HEK293 (cell line): ENCODE measurements around the gene TTLL10.

Experiments used
- CTCF ChIA-PET: fragments of 350-600 bp; formaldehyde crosslinking; extraction: SDS; loops from one replicate; lab custom pipeline; 2021; ENCODE audit warnings: antibody characterized with exemption; lab: Yijun Ruan, JAX
- POLR2A ChIA-PET: fragments of 300-600 bp; formaldehyde crosslinking; extraction: SDS; loops from one replicate; lab custom pipeline; 2020; ENCODE audit warnings: antibody characterized with exemption, inconsistent platforms; lab: Yijun Ruan, JAX
- H3K27ac ChIP-seq: fragments of 200-500 bp; sonication (Bioruptor generic); 2 replicates; pipeline ENCODE4 v1.5.1; 2014; ENCODE audit warnings: low read depth, low read length, control low read depth, inconsistent platforms; ENCODE audit errors: extremely low read depth
- H3K36me3 ChIP-seq, 2 experiments: fragments of 200-500 bp in 1 of 2; sonication (Bioruptor generic) in 1 of 2; 1 replicate in 1 of 2; 2 replicates in 1 of 2; pipeline ENCODE4 v1.5.1; 2014 to 2017; ENCODE audit warnings: inconsistent platforms in 2 of 2, low read length in 2 of 2; ENCODE audit not compliant: control insufficient read depth in 2 of 2, insufficient read depth in 1 of 2
- H3K4me1 ChIP-seq: fragments of 200-500 bp; sonication (Bioruptor generic); 2 replicates; pipeline ENCODE4 v1.5.1; 2014; ENCODE audit warnings: mild to moderate bottlenecking, low read length, inconsistent platforms; ENCODE audit not compliant: control insufficient read depth, insufficient read depth
- H3K4me3 ChIP-seq: 2 replicates; pipeline ENCODE4 v1.5.1; 2011; ENCODE audit warnings: low read depth, mild to moderate bottlenecking, control low read depth, low read length, moderate library complexity
- H3K9me3 ChIP-seq: fragments of 200-500 bp; sonication (Bioruptor generic); 2 replicates; pipeline ENCODE4 v1.5.1; 2014; ENCODE audit warnings: low read depth, low read length, inconsistent platforms; ENCODE audit not compliant: control insufficient read depth, insufficient read depth
- GLIS2 ChIP-seq: fragments of 450-650 bp; formaldehyde crosslinking; IDR thresholded peaks from 2 replicates; pipeline ENCODE4 v1.5.1; 2016; ENCODE audit warnings: missing biosample characterization, missing genetic modification characterization
- HOXD13 ChIP-seq: sonication (generic); formaldehyde crosslinking; IDR thresholded peaks from 2 replicates; pipeline ENCODE4 v1.8.0; 2022; ENCODE audit warnings: missing genetic modification reagents, borderline replicate concordance
- OSR2 ChIP-seq: fragments of 450-650 bp; formaldehyde crosslinking; IDR thresholded peaks from 2 replicates; pipeline ENCODE4 v1.5.1; 2016; ENCODE audit warnings: missing biosample characterization, missing genetic modification characterization
- ZIC2 ChIP-seq: fragments of 450-650 bp; formaldehyde crosslinking; IDR thresholded peaks from 2 replicates; pipeline ENCODE4 v1.5.1; 2016; ENCODE audit warnings: missing biosample characterization, missing genetic modification characterization
- ZNF138 ChIP-seq: fragments of 450-650 bp; formaldehyde crosslinking; IDR thresholded peaks from 2 replicates; pipeline ENCODE4 v1.5.1; 2016; ENCODE audit warnings: missing biosample characterization, missing genetic modification characterization, borderline replicate concordance
- ZNF157 ChIP-seq: fragments of 450-650 bp; formaldehyde crosslinking; IDR thresholded peaks from 2 replicates; pipeline ENCODE4 v1.5.1; 2016; ENCODE audit warnings: missing biosample characterization, missing genetic modification characterization
- ZNF23 ChIP-seq: fragments of 450-650 bp; formaldehyde crosslinking; IDR thresholded peaks from 2 replicates; pipeline ENCODE4 v1.5.1; 2016; ENCODE audit warnings: missing biosample characterization, missing genetic modification characterization, borderline replicate concordance
- ZNF280D ChIP-seq: fragments of 450-650 bp; formaldehyde crosslinking; IDR thresholded peaks from 2 replicates; pipeline ENCODE4 v1.5.1; 2016; ENCODE audit warnings: missing biosample characterization, missing genetic modification characterization
- ZNF362 ChIP-seq: fragments of 450-650 bp; formaldehyde crosslinking; IDR thresholded peaks from 2 replicates; pipeline ENCODE4 v1.5.1; 2016; ENCODE audit warnings: missing biosample characterization, missing genetic modification characterization
- ZNF366 ChIP-seq: fragments of 450-650 bp; formaldehyde crosslinking; conservative IDR thresholded peaks from 2 replicates; pipeline ENCODE4 v1.5.1; 2016; ENCODE audit warnings: missing biosample characterization, missing genetic modification characterization
- ZNF37A ChIP-seq: fragments of 450-650 bp; IDR thresholded peaks from 2 replicates; pipeline ENCODE4 v1.5.1; 2018; ENCODE audit warnings: missing biosample characterization, missing genetic modification characterization
- ZNF501 ChIP-seq: fragments of 450-650 bp; formaldehyde crosslinking; IDR thresholded peaks from 2 replicates; pipeline ENCODE4 v1.5.1; 2016; ENCODE audit warnings: missing biosample characterization, missing genetic modification characterization
- ZNF513 ChIP-seq: fragments of 450-650 bp; IDR thresholded peaks from 2 replicates; pipeline ENCODE4 v1.5.1; 2018; ENCODE audit warnings: missing biosample characterization, missing genetic modification characterization
- ZNF658 ChIP-seq: fragments of 450-650 bp; formaldehyde crosslinking; IDR thresholded peaks from 2 replicates; pipeline ENCODE4; 2016; ENCODE audit warnings: missing biosample characterization, missing genetic modification characterization
- ZNF776 ChIP-seq: fragments of 450-650 bp; formaldehyde crosslinking; IDR thresholded peaks from 2 replicates; pipeline ENCODE4 v1.5.0; 2017; ENCODE audit warnings: missing biosample characterization, missing genetic modification characterization, borderline replicate concordance
- ZNF830 ChIP-seq: fragments of 450-650 bp; IDR thresholded peaks from 2 replicates; pipeline ENCODE4 v1.5.0; 2018; ENCODE audit warnings: missing biosample characterization, missing genetic modification characterization, low read depth, mild to moderate bottlenecking, moderate library complexity

The TTLL10 gene

GRCh38 chr1:1130206-1131120, 43.2 kb upstream of the TTLL10 start:
- POLR2A ChIA-PET, result interaction anchor here (0.6 kb wide), 2 partner anchors 87 to 109 kb away, joined by 5 to 6 read pairs; no protein-coding TSS in a partner anchor

DNA sequence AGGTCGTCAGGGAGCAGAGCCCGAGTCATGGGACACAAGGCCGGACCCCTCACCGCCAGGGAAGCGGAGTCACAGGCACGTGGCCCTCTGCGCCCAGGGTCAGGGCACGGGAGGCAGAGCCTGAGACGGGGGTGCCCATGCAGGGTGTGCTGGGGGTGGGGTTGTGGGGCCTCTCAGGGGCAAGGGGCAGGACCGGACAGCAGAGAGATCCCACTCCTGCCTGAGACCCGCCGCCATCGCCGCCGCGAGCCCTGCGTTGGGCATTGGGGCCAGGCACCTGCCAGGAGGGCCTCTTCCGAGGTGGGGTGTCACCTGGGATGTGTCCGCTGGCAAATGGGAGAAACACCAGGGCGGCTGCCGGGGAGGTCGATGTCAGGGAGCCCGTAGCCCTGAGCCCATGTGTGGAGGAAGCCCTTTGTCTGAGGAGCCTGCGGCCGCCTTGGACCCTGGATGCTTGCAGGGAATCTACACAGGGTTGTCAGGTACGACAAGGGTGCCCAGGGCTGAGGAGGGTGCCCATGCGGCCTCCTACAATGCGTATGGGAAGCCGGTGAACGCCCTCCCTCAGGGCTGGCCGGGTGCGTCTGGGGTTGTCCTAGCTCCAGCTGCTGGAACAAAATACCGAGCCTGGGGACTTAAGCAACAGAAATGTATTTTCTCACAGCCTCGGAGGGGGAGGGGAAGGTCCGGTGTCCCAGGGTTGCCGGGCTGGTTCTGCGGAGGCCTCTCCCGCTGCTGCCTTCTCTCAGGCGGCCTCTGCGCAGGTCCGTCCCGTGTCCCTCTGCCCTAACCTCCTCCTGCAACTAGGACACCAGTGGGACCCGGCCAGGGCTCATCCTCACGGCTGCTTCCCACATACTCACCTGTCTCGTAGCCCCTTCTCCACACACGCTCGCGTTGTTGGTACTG, 41.4 kb upstream of the TTLL10 start:
- Histone ChIP-seq H3K27ac (no peak overlapping the region), H3K4me1 (no peaks in the 10 kb centered on the region), H3K9me3 (no peaks in the 10 kb centered on the region), H3K4me3 (no peak overlapping the region), H3K36me3 (no peaks in the 10 kb centered on the region)
- TF ChIP-seq ZNF280D (no peak), ZNF37A (tag by site-specific recombination) (no peak)
- ChIA-PET POLR2A (no interaction called here), CTCF (no interaction called here)

More at GRCh38 chr1:1130206-1131120, 43.2 kb upstream of the TTLL10 start:
- CTCF ChIA-PET, result interaction anchor here (1.1 kb wide), 1 partner anchor 160 kb away, joined by 4 read pairs; no protein-coding TSS in a partner anchor
- no peaks in the 10 kb centered on the region for H3K9me3 ChIP-seq
- no peaks in the 10 kb centered on the region for H3K36me3 ChIP-seq
- TF ChIP-seq ZNF23 (tag by site-specific recombination) (no peak), ZNF362 (tag by site-specific recombination) (peak; percentile 69; the same call in 1 of the 2 replicates)
- H3K27ac ChIP-seq, result no peak overlapping the region
- H3K4me3 ChIP-seq, result no peak overlapping the region
- no peaks in the 10 kb centered on the region for H3K4me1 ChIP-seq

- no peaks in the 10 kb centered on the region for H3K36me3 ChIP-seq
- no peak overlapping the region for H3K27ac ChIP-seq
- TF ChIP-seq ZNF658 (tag by site-specific recombination), result no peak
- ChIA-PET CTCF (interaction anchor here (0.6 to 1.2 kb wide), 2 partner anchors 11 to 150 kb away, joined by 3 to 4 read pairs; no protein-coding TSS in a partner anchor), POLR2A (no interaction called here)
- no peak overlapping the region for H3K4me3 ChIP-seq
- H3K9me3 ChIP-seq, result no peaks in the 10 kb centered on the region
- H3K4me1 ChIP-seq, result no peaks in the 10 kb centered on the region
Observed at GRCh38 chr1:1132956-1133750, 40.5 kb upstream of the TTLL10 start.

DNA sequence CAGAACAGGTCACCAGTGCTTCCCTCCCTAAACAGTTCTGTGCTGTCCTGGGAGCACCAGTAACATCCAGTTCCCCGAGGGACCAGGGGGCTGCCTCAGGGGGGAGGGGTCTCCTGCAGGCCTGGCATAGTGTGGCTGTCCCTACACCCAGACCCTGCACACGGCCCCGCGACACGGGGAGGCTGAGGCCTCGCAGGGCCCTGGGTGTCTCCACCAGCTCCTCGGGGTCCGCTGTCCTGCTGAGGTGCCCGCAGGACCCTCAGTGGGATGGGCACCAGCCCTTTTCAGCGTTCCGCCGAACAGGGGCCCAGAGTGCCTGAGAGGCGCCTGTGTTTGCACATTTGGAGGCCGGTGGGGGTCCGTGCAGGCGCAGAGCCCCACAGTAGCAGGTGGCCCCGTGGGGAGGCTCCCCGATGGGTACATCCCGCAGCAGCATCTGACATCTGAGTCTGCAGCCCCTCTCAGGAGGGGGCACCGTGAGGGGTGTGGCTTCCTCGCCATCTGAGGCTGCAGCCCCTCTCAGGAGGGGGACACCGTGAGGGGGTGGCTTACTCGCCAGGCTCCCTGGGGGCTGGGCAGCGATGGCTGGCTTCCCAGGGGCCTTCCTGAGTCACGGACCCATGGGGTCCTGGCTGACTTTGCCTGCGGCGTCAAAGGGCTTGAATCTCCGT, 39.2 kb upstream of the TTLL10 start:
- H3K27ac ChIP-seq, result no peak overlapping the region
- POLR2A ChIA-PET, result no interaction called here
- CTCF ChIA-PET, result interaction anchor here (1.2 kb wide), 1 partner anchor 12 kb away, joined by 3 read pairs; no protein-coding TSS in a partner anchor
- no peaks in the 10 kb centered on the region for H3K36me3 ChIP-seq
- H3K4me3 ChIP-seq, result no peak overlapping the region
- H3K4me1 ChIP-seq, result no peaks in the 10 kb centered on the region
- H3K9me3 ChIP-seq, result no peaks in the 10 kb centered on the region
- TF ChIP-seq ZNF138 (tag by site-specific recombination) (no peak), GLIS2 (peak; percentile 27; the same call in 1 of the 2 replicates), ZNF776 (no peak), OSR2 (tag by site-specific recombination) (no peak), ZNF830 (tag by site-specific recombination) (no peak), ZNF366 (tag by site-specific recombination) (no peak), ZNF501 (tag by site-specific recombination) (no peak), HOXD13 (no peak), ZIC2 (peak; percentile 98), ZNF157 (peak; percentile 72), ZNF513 (tag by site-specific recombination) (no peak)
